HG02763 (cell line): Measurements from ENCODE around the gene POLQ.
A peak's percentile ranks its signal among the peaks of the same experiment; 100 is the strongest.

ENCODE experiments used
- ATAC-seq: cut with Tn5 transposase; IDR thresholded peaks from one replicate; pipeline ENCODE4 v1.9.1; 2021; ENCODE audit warnings: mild to moderate bottlenecking, moderate library complexity; ENCODE audit not compliant: unreplicated experiment

POLQ gene

DNA sequence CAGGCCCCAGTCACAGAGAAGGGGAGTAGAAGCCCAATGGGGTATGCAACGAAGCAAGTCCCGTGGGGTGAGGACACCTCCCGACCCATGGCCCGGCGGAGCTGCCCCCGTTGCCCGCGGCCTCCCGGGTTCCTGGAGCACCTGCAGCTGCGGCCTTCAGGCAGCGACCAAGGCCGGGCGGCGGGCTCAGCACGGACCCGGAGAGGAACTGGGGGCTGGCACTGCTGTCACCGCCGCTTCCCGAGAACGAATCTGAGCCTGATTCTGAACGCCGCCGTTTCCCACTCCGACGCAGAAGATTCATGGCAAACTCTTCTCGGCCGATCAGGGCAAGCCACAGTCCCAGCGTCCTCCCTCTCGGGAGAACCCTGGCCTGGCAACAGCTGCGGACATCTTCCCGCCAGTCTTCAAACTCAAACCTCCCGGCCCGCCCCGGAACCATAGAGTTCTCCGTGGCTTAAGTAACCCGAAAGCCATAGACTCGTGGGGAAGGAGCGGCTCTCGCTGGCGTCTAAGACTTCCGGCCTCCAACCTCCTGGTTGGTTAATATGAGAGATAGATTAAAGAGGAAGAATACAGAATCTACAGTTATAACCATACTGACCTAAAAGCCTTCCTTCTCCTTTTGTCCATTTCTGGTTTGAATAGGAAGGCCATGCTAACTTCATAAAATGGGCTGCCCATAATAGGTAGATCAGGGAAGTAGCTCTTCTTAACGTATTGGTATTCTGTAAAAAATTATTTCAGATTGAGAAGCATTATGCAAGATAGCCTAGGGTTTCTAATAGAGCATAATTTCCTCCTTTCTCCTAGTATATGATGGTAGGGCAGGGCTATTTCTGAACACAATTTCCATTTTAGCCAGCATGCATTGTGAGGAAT lies at the start of gene POLQ:
Gene POLQ (minus strand): TSS at position 415 of the 882 bp plus-strand sequence. CDS start 111 bp downstream, at position 304.
- peak; percentile 75 for ATAC-seq

- ATAC-seq, result no peak
Observed at GRCh38 chr3:121594850-121595249, 49.1 kb upstream of the POLQ start.

- ATAC-seq, result peak; percentile 22
Observed at GRCh38 chr3:121593806-121594205, 48.0 kb upstream of the POLQ start.

- ATAC-seq, result peak; percentile 76
Observed at GRCh38 chr3:121592856-121593702, 47.3 kb upstream of the POLQ start, which contains the start of gene FBXO40. Gene FBXO40, plus strand, starts transcription at chr3:121593379. Its CDS starts 27,197 bp downstream, at chr3:121620576.

GRCh38 chr3:121584418-121584817 lies 38.6 kb upstream of the POLQ start:
- no peak for ATAC-seq

- no peak for ATAC-seq
Observed at GRCh38 chr3:121581691-121582090, 35.9 kb upstream of the POLQ start.

DNA sequence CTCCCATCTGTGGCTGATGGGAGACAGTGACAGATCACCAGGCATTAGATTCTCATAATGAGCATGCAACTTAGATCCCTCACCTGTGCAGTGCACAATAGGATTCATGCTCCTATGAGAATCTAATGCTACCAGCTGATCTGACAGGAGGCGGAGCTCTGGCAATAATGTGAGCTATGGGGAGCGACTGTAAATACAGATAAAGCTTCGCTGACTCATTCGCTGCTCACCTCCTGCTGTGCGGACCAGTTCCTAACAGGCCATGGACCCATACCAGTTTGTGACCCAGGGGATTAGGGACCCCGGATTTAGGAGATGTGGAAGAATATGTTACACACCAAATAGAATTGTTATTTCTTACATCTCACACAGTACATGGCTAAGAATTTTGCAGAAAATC lies 28.7 kb upstream of the POLQ start:
- no peak for ATAC-seq

GRCh38 chr3:121567649-121568048 lies 21.9 kb upstream of the POLQ start, which contains the start of gene ARGFX:
Gene ARGFX, plus strand, starts transcription at chr3:121567949. Its CDS starts 2,765 bp downstream, at chr3:121570714.
- ATAC-seq, result no peak

DNA sequence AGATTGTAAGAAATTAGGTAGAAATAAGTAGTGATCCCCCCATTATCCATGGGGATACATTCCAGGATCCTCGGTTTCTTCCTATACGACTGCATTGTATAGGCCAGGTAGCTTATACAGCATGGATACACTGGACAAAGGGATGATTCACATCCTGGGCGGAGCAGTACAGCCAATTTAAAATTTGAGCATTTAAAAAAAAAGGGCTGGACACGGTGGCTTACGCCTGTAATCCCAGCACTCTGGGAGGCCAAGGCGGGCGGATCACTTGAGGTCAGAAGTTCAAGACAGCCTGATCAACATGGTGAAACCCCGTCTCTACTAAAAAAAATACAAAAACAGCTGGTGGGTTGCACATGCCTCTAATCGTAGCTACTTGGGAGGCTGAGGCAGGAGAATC lies 21.0 kb upstream of the POLQ start:
- ATAC-seq, result no peak

DNA sequence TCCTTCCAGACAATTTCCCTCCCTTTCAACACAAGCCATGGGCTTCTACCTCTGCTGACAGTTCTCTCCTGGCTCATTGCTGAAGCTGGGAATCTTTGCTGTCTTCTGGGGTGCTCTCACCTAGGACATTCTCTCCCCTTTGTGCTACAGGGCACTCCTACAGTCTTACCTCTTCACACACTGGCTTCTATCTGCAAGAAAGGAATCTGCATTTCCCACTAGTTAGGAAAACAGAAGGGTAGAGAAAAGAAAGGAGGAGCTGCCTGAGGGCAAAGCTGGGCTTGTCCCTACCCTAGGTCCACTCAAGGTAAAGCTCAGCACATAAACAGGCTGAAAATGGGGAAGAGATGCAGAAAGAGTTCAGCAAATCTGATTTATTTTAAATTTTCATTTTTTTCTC lies 16.4 kb upstream of the POLQ start:
- ATAC-seq, result no peak

DNA sequence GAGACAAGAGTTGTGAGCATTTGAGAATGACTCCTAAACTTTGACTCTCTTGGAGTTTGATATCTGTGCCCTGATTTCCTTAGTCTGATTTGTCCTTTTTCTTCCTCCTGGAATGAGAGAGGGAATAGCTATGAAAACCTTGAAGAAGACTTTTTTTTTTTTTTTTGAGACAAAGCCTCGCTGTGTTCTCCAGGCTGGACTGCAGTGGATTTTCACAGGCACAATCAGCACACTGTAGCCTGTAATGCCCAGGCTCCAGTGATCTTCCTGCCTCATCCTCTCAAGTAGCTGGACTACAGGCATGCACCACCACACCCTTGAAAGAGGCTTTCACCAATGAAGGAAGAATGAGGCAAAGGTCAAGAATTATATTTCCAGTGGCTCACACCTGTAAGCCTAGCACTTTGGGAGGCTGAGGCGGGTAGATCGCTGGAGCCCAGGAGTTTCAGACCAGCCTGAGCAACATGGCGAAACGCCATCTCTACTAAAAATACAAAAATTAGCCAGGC lies 11.7 kb upstream of the POLQ start:
- ATAC-seq, result no peak

- ATAC-seq, result no peak
Observed at GRCh38 chr3:121552797-121553196, 7.0 kb upstream of the POLQ start.

GRCh38 chr3:121552379-121552778 lies 6.6 kb upstream of the POLQ start:
- ATAC-seq, result no peak

- no peak for ATAC-seq
Observed at GRCh38 chr3:121545049-121545573, 677 bp downstream of the POLQ start.

GRCh38 chr3:121542924-121543323 lies 2.9 kb downstream of the POLQ start:
- ATAC-seq, result no peak

- no peak for ATAC-seq
Observed at GRCh38 chr3:121531269-121531668, 14.5 kb downstream of the POLQ start.

DNA sequence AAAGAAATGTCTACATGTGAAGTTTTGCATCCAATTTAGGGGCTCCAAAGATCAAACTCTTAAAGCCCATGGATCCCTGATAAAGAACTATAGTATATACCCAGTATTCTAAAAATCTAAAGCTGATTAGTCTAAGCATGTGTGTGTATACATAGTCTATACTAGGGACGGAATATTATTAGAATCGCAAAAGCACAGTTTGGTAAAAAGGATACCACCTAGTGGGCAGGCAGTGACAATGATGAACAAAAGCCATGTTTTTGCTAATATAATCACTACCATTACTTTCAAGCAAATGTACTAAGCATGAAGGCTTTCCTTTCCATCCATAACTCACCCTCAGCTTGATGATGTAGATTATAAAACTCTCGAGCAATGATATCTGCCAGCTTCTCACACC lies 16.5 kb downstream of the POLQ start:
- ATAC-seq, result no peak

GRCh38 chr3:121520510-121520909 lies 25.3 kb downstream of the POLQ start:
- no peak for ATAC-seq

DNA sequence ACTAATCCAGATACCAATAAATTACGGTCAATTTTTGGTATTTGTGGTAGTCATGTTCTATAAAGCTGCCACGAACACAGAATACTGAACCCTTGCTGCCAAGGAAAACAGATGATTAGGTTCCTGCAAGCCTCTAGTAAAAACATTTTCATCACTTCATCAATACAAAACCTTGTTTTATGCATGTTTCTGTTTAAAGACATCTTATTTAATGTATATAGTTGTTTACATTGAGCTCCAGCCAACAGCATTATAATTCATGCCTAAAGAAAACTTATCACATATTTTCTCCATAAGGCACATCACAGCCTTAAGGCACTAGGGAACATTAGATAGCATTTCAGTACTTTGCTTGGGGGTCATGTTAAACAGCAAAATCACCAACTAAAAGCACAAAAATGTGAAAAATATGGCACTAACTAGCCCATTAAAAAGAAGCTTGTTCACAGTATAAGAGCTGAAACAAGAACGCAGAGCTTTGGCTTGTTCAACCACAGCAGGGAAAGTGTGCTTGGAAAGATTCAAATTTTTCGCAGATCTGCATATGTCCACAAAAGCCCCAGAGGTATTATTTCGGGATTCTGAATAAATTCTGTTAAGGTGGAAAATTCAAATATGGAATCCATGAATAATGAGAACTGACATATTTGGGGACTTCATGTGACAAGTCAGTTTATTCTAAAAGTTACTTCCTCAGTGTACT lies 27.7 kb downstream of the POLQ start:
- ATAC-seq, result no peak

DNA sequence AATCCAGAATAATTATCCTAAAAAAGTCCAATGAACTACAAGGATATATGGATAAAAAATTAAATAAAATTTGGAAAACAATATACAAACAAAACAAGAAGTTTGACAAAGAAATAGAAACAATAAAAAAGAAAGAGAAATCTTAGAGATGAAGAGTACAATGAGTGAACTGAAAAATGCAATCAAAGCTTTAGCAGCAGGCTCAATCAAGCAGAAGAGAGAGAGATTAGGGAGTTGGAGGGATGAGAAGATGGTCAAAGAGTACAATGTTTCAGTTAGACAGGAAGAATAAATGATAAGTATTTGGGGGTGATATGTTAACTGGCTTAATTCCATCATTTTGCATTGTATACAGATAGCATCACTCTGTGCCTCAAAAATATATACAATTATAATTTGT lies 29.9 kb downstream of the POLQ start:
- ATAC-seq, result no peak

DNA sequence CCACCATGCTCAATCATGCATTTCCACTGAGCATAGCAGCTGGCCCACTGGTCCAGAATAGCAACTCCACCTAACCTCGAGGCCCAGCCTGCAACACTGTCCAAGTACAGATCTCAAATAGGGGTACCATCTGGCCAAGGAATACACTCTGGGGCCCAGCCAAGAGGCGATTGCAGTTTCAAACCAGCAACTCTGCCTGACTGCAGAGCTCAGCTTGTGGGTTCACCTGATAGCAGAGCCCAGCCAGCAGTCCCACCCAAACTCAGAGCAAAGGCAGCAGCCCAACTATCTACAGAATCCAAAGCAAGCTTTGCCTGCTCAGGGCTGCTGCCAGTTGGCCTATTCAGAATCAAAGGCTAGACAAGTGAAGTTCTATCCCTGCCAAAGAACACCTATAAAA lies 30.5 kb downstream of the POLQ start:
- ATAC-seq, result no peak
